ENCODE measurements around the gene ADAMTS9. TPM values are rescaled to one million over a fixed set of nuclear protein-coding genes. Genes with fewer than 3 reads are reported as not detected.
A peak's percentile ranks its signal among the peaks of the same experiment; 100 is the strongest.

The ADAMTS9 gene
- total and polyA plus RNA-seq, 8 donors, result 36.3 to 78.0 (median 56.7) TPM

DNA sequence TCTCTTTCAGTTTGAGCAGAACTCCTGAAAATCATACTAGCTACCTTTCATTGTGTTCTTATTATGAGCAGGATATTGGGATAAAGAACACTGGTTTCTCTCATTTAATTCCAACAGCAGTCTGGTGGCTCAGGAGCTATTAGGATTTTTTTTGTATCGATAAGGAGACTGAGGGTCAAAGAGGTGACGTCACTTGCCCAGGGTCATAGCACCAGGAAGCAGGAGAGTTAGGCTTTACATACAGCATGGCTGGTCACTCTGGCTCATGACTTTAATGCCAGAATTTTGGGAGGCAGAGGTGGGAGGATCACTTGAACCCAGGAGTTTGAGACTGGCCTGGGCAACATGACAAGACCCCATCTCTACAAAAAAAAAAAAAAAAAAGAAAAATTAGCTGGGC is 113.6 kb downstream of the ADAMTS9 start:
- Histone ChIP-seq H3K27me3 (no peaks in the 10 kb centered on the region), H3K9me3 (no peaks in the 10 kb centered on the region), H3K27ac (no peak overlapping the region), H3K36me3 (no peaks in the 10 kb centered on the region), H3K4me1 (no peaks in the 10 kb centered on the region), H3K4me3 (no peak overlapping the region)
- DNase-seq (no peak), ATAC-seq (no peak)
- intact Hi-C loops (cut with DNase I), result no loop called here
- TF ChIP-seq, protein P1, sequence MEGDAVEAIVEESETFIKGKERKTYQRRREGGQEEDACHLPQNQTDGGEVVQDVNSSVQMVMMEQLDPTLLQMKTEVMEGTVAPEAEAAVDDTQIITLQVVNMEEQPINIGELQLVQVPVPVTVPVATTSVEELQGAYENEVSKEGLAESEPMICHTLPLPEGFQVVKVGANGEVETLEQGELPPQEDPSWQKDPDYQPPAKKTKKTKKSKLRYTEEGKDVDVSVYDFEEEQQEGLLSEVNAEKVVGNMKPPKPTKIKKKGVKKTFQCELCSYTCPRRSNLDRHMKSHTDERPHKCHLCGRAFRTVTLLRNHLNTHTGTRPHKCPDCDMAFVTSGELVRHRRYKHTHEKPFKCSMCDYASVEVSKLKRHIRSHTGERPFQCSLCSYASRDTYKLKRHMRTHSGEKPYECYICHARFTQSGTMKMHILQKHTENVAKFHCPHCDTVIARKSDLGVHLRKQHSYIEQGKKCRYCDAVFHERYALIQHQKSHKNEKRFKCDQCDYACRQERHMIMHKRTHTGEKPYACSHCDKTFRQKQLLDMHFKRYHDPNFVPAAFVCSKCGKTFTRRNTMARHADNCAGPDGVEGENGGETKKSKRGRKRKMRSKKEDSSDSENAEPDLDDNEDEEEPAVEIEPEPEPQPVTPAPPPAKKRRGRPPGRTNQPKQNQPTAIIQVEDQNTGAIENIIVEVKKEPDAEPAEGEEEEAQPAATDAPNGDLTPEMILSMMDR (IDR thresholded peaks at IDR 0.05), result no peak

DNA sequence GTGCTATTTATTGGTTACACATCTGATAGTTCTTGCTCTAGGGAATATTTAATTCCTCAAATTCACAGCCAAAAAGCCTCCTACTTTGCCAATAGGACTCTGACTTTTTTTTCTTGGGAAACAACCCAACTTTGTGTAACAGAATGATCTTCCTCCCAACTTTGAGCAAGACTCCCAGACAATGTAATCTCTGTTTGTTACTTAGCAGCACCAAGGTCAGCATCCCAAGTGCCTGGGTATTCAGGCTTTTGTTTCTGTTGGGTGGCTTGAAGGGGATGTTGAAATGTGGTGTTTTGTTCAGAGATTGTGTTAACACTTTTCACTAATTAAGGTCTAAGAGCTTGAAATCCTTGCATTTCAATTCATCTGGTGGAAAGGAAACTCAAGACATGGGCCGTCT is 115.8 kb downstream of the ADAMTS9 start:
- intact Hi-C loops (cut with DNase I), result no loop called here
- TF ChIP-seq, protein P1 (IDR thresholded peaks at IDR 0.05), result no peak
- no peaks in the 10 kb centered on the region for H3K36me3 ChIP-seq

DNA sequence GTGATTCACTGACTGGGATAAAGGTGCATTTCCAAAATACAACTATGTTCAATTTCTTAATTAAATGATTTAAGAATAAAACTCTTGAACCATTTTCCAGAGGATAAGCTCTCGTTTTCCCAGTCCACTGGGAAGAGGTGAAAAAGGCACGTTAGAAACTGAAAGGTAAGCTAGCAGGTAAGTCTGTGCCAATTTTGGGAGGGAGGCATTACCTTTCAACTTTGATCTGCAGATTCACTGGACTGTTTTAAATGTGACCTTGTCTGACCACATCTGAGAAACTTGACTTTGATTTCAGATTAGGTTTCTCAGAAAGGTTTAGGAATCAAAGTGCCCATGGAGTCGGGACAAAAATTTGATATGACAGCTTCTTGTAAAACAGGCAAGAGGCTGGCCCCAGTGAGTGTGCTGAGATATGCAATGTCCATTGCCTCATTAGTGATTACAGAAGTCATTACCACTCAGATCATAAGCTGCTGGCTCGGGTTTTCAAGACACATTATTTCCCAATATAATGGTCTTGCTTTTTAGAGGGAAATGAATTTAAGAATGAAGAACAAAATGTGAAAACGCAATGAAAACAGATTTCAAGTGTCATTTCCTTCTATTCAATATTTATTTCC is 118.8 kb downstream of the ADAMTS9 start:
- Histone ChIP-seq H3K36me3 (no peaks in the 10 kb centered on the region), H3K4me3 (no peak overlapping the region), H3K27me3 (no peaks in the 10 kb centered on the region), H3K27ac (no peak overlapping the region), H3K4me1 (no peaks in the 10 kb centered on the region), H3K9me3 (no peaks in the 10 kb centered on the region)
- peak in 1 of 4 donors; percentile 57 for DNase-seq
- intact Hi-C loops (cut with DNase I), result no loop called here
- no peak for ATAC-seq
- TF ChIP-seq, protein P1 (IDR thresholded peaks at IDR 0.05), result no peak

More for the DNA sequence above, 115.8 kb downstream of the ADAMTS9 start:
- no peaks in the 10 kb centered on the region for H3K9me3 ChIP-seq
- H3K27ac ChIP-seq, result no peak overlapping the region
- DNase-seq, result no peak
- no peaks in the 10 kb centered on the region for H3K4me1 ChIP-seq
- H3K27me3 ChIP-seq, result no peaks in the 10 kb centered on the region
- no peak for ATAC-seq
- H3K4me3 ChIP-seq, result no peak overlapping the region

DNA sequence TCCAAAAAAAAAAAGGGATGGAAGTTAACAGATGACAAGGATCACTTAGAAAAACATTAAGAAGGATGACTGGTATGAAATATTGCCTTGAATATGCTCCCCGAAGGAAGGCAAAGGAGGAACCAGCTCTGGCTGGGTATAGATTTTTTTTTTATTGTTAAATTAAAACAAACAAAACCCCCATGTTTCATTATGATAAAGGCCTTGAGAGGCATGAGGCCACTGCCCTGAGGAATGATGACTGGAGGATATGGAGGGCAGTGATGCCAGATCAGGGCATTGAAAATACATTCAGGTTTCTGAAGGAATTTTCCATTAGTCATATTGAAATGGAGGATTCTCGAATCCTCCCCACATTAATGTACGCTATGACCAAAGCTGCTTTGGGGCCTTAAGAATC is 120.9 kb downstream of the ADAMTS9 start:
- Histone ChIP-seq H3K4me1 (no peaks in the 10 kb centered on the region), H3K9me3 (no peaks in the 10 kb centered on the region), H3K36me3 (no peaks in the 10 kb centered on the region), H3K27ac (no peak overlapping the region), H3K27me3 (no peaks in the 10 kb centered on the region), H3K4me3 (no peak overlapping the region)
- TF ChIP-seq, protein P1 (IDR thresholded peaks at IDR 0.05), result no peak
- ATAC-seq (no peak), DNase-seq (no peak)
- intact Hi-C loops (cut with DNase I), result no loop called here

DNA sequence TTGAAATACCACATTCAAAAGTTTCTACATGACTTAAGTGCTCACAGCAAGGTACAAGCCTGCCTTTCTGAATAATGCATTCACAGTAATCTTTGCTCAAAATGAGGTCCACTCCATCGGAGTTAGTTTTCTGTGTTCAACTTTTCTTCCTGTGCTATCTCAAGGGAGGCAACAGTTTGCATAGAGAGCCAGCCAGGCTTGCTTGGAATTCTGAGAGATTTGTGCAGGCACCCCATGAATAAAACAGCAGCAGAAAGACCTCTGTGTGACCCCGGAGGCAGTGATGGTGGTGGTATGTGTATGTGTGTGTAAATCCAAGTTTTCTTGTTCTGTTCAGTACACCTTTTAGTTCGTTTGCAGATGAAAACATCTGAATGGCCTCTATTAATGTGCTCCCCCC is 124.0 kb downstream of the ADAMTS9 start:
- Histone ChIP-seq H3K9me3 (no peaks in the 10 kb centered on the region), H3K27me3 (no peaks in the 10 kb centered on the region), H3K4me1 (no peaks in the 10 kb centered on the region), H3K4me3 (no peak overlapping the region), H3K27ac (no peak overlapping the region), H3K36me3 (peaks cover 0 to 24% of the 10 kb centered on the region in 2 donors)
- intact Hi-C loops (cut with DNase I), result no loop called here
- DNase-seq, result no peak
- ATAC-seq, result no peak
- TF ChIP-seq, protein P1 (IDR thresholded peaks at IDR 0.05), result no peak

Data from left lung (tissue), 10 donors.